NT2/D1 (cell line): ENCODE data around the gene MOGAT3.

Experiments used
- YY1 ChIP-seq: IDR thresholded peaks from 2 replicates; pipeline ENCODE4 v1.6.1; 2011; ENCODE audit not compliant: insufficient read length, insufficient read depth
- ZNF274 ChIP-seq: IDR thresholded peaks from 2 replicates; pipeline ENCODE4 v1.6.1; 2011; ENCODE audit warnings: mild to moderate bottlenecking, low read depth, low read length

DNA sequence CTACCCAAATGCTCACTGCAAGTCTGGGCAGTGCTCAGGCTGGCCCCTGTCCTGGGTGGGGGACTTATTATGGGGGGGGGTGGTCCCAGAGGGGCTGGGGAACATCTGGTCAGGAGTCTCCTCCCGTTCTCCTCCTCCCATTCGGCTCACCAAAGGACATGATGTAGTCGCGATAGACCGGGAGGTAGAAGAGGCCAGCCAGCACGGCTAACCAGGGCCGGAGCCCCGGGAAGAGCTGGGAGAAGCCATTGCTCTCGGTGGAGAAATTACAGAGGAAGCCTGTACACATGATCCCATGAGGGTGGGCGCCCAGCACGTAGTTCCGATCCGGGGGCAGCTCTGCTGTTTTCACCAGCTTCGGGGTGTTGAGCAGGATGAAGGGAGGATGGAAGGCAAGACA, 2.4 kb downstream of the MOGAT3 start:
- no peak for TF ChIP-seq YY1
- no peak for TF ChIP-seq ZNF274
